Measurements from ENCODE around the gene ECM2. TPM values are rescaled to one million over a fixed set of nuclear protein-coding genes. Genes with fewer than 3 reads are reported as not detected.

Gene ECM2
- total RNA-seq, 1 experiment from 2014 or later = not detected

GRCh38 chr9:92520837-92521236, 15.0 kb downstream of the ECM2 start:
- Mint-ChIP-seq H3K4me3 (ENCODE audit: low read depth, unreplicated experiment) (no peak overlapping the region), H3K9me3 (ENCODE audit: low read depth, unreplicated experiment) (no peaks in the 10 kb centered on the region), H3K27ac (ENCODE audit: unreplicated experiment) (no peak overlapping the region), H3K4me1 (ENCODE audit: low read depth, unreplicated experiment) (no peaks in the 10 kb centered on the region), H3K36me3 (ENCODE audit: insufficient read depth, unreplicated experiment) (no peaks in the 10 kb centered on the region), H3K27me3 (ENCODE audit: unreplicated experiment) (no peaks in the 10 kb centered on the region)
- no TSS peak for BruUV-seq (replicated peaks)
- CTCF ChIA-PET = no interaction called here
- intact Hi-C loops (cut with micrococcal nuclease; ENCODE audit: unreplicated experiment) = no loop called here
- TF ChIP-seq, protein P1, sequence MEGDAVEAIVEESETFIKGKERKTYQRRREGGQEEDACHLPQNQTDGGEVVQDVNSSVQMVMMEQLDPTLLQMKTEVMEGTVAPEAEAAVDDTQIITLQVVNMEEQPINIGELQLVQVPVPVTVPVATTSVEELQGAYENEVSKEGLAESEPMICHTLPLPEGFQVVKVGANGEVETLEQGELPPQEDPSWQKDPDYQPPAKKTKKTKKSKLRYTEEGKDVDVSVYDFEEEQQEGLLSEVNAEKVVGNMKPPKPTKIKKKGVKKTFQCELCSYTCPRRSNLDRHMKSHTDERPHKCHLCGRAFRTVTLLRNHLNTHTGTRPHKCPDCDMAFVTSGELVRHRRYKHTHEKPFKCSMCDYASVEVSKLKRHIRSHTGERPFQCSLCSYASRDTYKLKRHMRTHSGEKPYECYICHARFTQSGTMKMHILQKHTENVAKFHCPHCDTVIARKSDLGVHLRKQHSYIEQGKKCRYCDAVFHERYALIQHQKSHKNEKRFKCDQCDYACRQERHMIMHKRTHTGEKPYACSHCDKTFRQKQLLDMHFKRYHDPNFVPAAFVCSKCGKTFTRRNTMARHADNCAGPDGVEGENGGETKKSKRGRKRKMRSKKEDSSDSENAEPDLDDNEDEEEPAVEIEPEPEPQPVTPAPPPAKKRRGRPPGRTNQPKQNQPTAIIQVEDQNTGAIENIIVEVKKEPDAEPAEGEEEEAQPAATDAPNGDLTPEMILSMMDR (IDR thresholded peaks at IDR 0.05; ENCODE audit: unreplicated experiment) = no peak
- no peak for DNase-seq

GRCh38 chr9:92518199-92518598, 17.6 kb downstream of the ECM2 start:
- Mint-ChIP-seq H3K27ac (ENCODE audit: unreplicated experiment) (no peak overlapping the region), H3K36me3 (ENCODE audit: insufficient read depth, unreplicated experiment) (no peaks in the 10 kb centered on the region), H3K4me1 (ENCODE audit: low read depth, unreplicated experiment) (no peaks in the 10 kb centered on the region), H3K4me3 (ENCODE audit: low read depth, unreplicated experiment) (no peak overlapping the region), H3K27me3 (ENCODE audit: unreplicated experiment) (no peaks in the 10 kb centered on the region), H3K9me3 (ENCODE audit: low read depth, unreplicated experiment) (no peaks in the 10 kb centered on the region)
- intact Hi-C loops (cut with micrococcal nuclease; ENCODE audit: unreplicated experiment) = no loop called here
- no peak for DNase-seq
- TF ChIP-seq, protein P1 (IDR thresholded peaks at IDR 0.05; ENCODE audit: unreplicated experiment) = no peak
- no TSS peak for BruUV-seq (replicated peaks)
- CTCF ChIA-PET = no interaction called here

GRCh38 chr9:92517046-92517445, 18.7 kb downstream of the ECM2 start:
- Mint-ChIP-seq H3K4me3 (ENCODE audit: low read depth, unreplicated experiment) (no peak overlapping the region), H3K36me3 (ENCODE audit: insufficient read depth, unreplicated experiment) (no peaks in the 10 kb centered on the region), H3K27me3 (ENCODE audit: unreplicated experiment) (no peaks in the 10 kb centered on the region), H3K4me1 (ENCODE audit: low read depth, unreplicated experiment) (peaks cover 8% of the 10 kb centered on the region), H3K27ac (ENCODE audit: unreplicated experiment) (no peak overlapping the region), H3K9me3 (ENCODE audit: low read depth, unreplicated experiment) (no peaks in the 10 kb centered on the region)
- CTCF ChIA-PET = no interaction called here
- DNase-seq = no peak
- TF ChIP-seq, protein P1 (IDR thresholded peaks at IDR 0.05; ENCODE audit: unreplicated experiment) = no peak
- BruUV-seq (replicated peaks) = no TSS peak
- intact Hi-C loops (cut with micrococcal nuclease; ENCODE audit: unreplicated experiment) = no loop called here

DNA sequence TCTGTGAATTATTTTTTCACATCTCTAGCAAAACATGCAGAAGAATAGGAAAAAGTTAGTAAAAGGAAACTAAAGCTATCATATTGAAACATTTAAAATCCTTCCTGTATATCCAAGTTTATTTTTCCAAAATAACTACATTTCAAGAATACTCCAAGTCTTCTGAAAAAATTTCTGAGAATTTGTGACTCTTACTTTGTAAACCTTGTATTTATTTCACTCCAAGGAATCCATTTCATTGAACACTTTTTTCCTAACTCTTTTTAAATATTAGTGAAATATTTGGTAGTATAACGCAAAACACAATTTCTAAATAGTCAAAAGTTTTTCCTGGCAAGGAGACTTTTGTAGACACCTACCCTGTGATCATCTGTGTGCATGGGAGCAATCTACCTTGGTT, 19.3 kb downstream of the ECM2 start:
- Mint-ChIP-seq H3K4me3 (ENCODE audit: low read depth, unreplicated experiment) (no peak overlapping the region), H3K4me1 (ENCODE audit: low read depth, unreplicated experiment) (peaks cover 8% of the 10 kb centered on the region), H3K27ac (ENCODE audit: unreplicated experiment) (no peak overlapping the region), H3K27me3 (ENCODE audit: unreplicated experiment) (no peaks in the 10 kb centered on the region), H3K9me3 (ENCODE audit: low read depth, unreplicated experiment) (no peaks in the 10 kb centered on the region), H3K36me3 (ENCODE audit: insufficient read depth, unreplicated experiment) (no peaks in the 10 kb centered on the region)
- DNase-seq = no peak
- intact Hi-C loops (cut with micrococcal nuclease; ENCODE audit: unreplicated experiment) = no loop called here
- CTCF ChIA-PET = no interaction called here
- no TSS peak for BruUV-seq (replicated peaks)
- TF ChIP-seq, protein P1 (IDR thresholded peaks at IDR 0.05; ENCODE audit: unreplicated experiment) = no peak

DNA sequence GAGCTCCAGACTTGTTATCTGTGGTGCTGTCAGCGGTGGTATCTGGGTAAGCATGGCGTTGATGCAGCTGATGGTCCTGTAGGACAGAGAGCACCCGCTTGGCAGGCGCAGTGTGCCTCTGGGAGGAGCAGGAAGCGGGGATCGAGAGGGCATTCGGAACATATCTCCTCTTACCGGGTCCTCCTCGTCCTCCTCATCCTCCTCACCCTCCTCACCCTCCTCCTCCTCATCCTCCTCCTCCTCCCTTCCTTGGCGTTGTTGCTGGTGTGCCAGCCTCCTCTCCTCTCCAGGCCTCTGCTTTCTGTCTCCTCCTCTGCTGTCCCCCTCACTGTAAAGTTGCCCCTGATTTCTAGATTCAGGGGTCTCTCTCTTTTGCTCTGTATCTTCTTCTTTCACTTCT, 21.2 kb downstream of the ECM2 start:
- CTCF ChIA-PET = no interaction called here
- no peak for DNase-seq
- H3K27ac Mint-ChIP-seq (ENCODE audit: unreplicated experiment) = no peak overlapping the region
- intact Hi-C loops (cut with micrococcal nuclease; ENCODE audit: unreplicated experiment) = no loop called here
- H3K36me3 Mint-ChIP-seq (ENCODE audit: insufficient read depth, unreplicated experiment) = no peaks in the 10 kb centered on the region
- H3K9me3 Mint-ChIP-seq (ENCODE audit: low read depth, unreplicated experiment) = no peaks in the 10 kb centered on the region
- no TSS peak for BruUV-seq (replicated peaks)
- TF ChIP-seq, protein P1 (IDR thresholded peaks at IDR 0.05; ENCODE audit: unreplicated experiment) = no peak
- H3K4me3 Mint-ChIP-seq (ENCODE audit: low read depth, unreplicated experiment) = no peak overlapping the region
- H3K27me3 Mint-ChIP-seq (ENCODE audit: unreplicated experiment) = no peaks in the 10 kb centered on the region
- H3K4me1 Mint-ChIP-seq (ENCODE audit: low read depth, unreplicated experiment) = peaks cover 8% of the 10 kb centered on the region

All from Calu3 (cell line).